HCT116 (cell line): Measurements from ENCODE around the gene M1AP. TPM values are rescaled to one million over a fixed set of nuclear protein-coding genes. Genes with fewer than 3 reads are reported as not detected.

Experiments
- ATAC-seq: fragments of 200-7000 bp; cut with Tn5 transposase; 2 replicates; pipeline ENCODE4 v1.9.1; 2020; ENCODE audit warnings: mild to moderate bottlenecking, moderate library complexity
- BruUV-seq: library from RNA; stranded (reverse); fragments of 400-500 nt; replicated peaks from 2 replicates; lab custom pipeline; 2021; lab: Mats Ljungman, UMichigan
- CTCF ChIA-PET: fragments of 300-600 bp; sonication (Branson Sonifier 250); formaldehyde crosslinking; loops from one replicate; lab custom pipeline; 2021; ENCODE audit warnings: antibody characterized with exemption; lab: Charles Lee
- POLR2A ChIA-PET: fragments of 300-600, 350-600 bp; sonication (Branson Sonifier 250); formaldehyde crosslinking; loops from one replicate; lab custom pipeline; 2021; ENCODE audit warnings: antibody characterized with exemption; lab: Charles Lee
- RAD21 ChIA-PET, 2 experiments: fragments of 300-600 bp; sonication (Branson Sonifier 250); formaldehyde crosslinking; loops; one replicate each; lab custom pipeline; 2023; ENCODE audit warnings: low total read pairs in 2 of 2; ENCODE audit not compliant: uncharacterized antibody in 2 of 2, unreplicated experiment in 2 of 2, low non-redundant PET in 1 of 2; lab: Charles Lee
- DNase-seq: peaks from one replicate; pipeline ENCODE4 v3.0.0-alpha.2; 2010; ENCODE audit warnings: low read depth, low spot score
- H2AFZ ChIP-seq: fragments of 200-600 bp; shearing (Covaris generic), sonication (generic); 2 replicates; pipeline ENCODE4 v1.6.1; 2017; ENCODE audit warnings: low read depth, mixed run types, mixed read lengths, antibody characterized with exemption, low read length; ENCODE audit not compliant: poor library complexity, severe bottlenecking
- H3K27ac ChIP-seq: 2 replicates; pipeline ENCODE4 v1.5.1; 2012; ENCODE audit warnings: low read depth, low read length
- H3K27me3 ChIP-seq: fragments of 200-600 bp; sonication (generic); 2 replicates; pipeline ENCODE4 v1.6.1; 2016; ENCODE audit warnings: mixed run types, low read length, mixed read lengths; ENCODE audit not compliant: insufficient read depth
- H3K36me3 ChIP-seq, 2 experiments: fragments of 200-500 bp in 1 of 2; fragments of 200-600 bp in 1 of 2; sonication (Bioruptor generic) in 1 of 2; sonication (generic) in 1 of 2; 2 replicates each; pipeline versions ENCODE4 v1.5.1 to v1.6.1; 2014 to 2016; ENCODE audit warnings: low read length in 2 of 2, inconsistent platforms in 1 of 2, mixed read lengths in 1 of 2, mixed run types in 1 of 2; ENCODE audit not compliant: insufficient read depth in 2 of 2, control insufficient read depth in 1 of 2
- H3K4me1 ChIP-seq, 2 experiments: fragments of 200-600 bp in 1 of 2; sonication (generic) in 1 of 2; 2 replicates each; pipeline versions ENCODE4 v1.5.1 to v1.6.1; 2012 to 2017; ENCODE audit warnings: low read length in 2 of 2, inconsistent platforms in 1 of 2, mild to moderate bottlenecking in 1 of 2, mixed read lengths in 1 of 2, mixed run types in 1 of 2, moderate library complexity in 1 of 2; ENCODE audit not compliant: insufficient read depth in 2 of 2, control insufficient read depth in 1 of 2
- H3K4me2 ChIP-seq: fragments of 200-600 bp; sonication (generic); 2 replicates; pipeline ENCODE4 v1.6.1; 2017; ENCODE audit warnings: mixed run types, low read length, mixed read lengths
- H3K4me3 ChIP-seq, 2 experiments: fragments of 200-600 bp in 1 of 2; sonication (generic) in 1 of 2; replicated peaks in 1 of 2; 2 replicates each; pipeline ENCODE4 v1.5.1; 2011 to 2016; ENCODE audit warnings: low read length in 2 of 2, control low read depth in 1 of 2, low read depth in 1 of 2, mild to moderate bottlenecking in 1 of 2, mixed read lengths in 1 of 2, mixed run types in 1 of 2
- H3K79me2 ChIP-seq: fragments of 200-600 bp; sonication (generic); 2 replicates; pipeline ENCODE4 v1.6.1; 2017; ENCODE audit warnings: mild to moderate bottlenecking, mixed run types, low read length, moderate library complexity, mixed read lengths; ENCODE audit not compliant: insufficient read depth
- H3K9ac ChIP-seq: fragments of 200-600 bp; sonication (generic); 2 replicates; pipeline ENCODE4 v1.6.1; 2016; ENCODE audit warnings: low read length, mixed read lengths
- H3K9me2 ChIP-seq: fragments of 200-600 bp; sonication (generic), shearing (Covaris generic); 2 replicates; pipeline ENCODE4 v1.6.1; 2017; ENCODE audit warnings: mixed run types, mild to moderate bottlenecking, moderate library complexity; ENCODE audit not compliant: insufficient read depth
- H3K9me3 ChIP-seq, 2 experiments: fragments of 200-500 bp in 1 of 2; fragments of 200-600 bp in 1 of 2; sonication (Bioruptor generic) in 1 of 2; sonication (generic) in 1 of 2; 2 replicates each; pipeline ENCODE4 v1.6.1; 2014 to 2017; ENCODE audit warnings: low read length in 2 of 2, mixed read lengths in 2 of 2, inconsistent platforms in 1 of 2, low read depth in 1 of 2, mild to moderate bottlenecking in 1 of 2, mixed run types in 1 of 2, moderate library complexity in 1 of 2; ENCODE audit not compliant: control insufficient read depth in 1 of 2, insufficient read depth in 1 of 2
- H4K20me1 ChIP-seq: fragments of 200-600 bp; sonication (generic), shearing (Covaris generic); 2 replicates; pipeline ENCODE4 v1.6.1; 2017; ENCODE audit warnings: mixed run types, mild to moderate bottlenecking, moderate library complexity; ENCODE audit not compliant: insufficient read depth
- EGR1 ChIP-seq: IDR thresholded peaks from 2 replicates; pipeline ENCODE4 v1.6.1; 2012; ENCODE audit warnings: low read depth
- ELF1 ChIP-seq: IDR thresholded peaks from 2 replicates; pipeline ENCODE4 v1.6.1; 2012; ENCODE audit warnings: low read depth, borderline replicate concordance
- JUND ChIP-seq: IDR thresholded peaks from 2 replicates; pipeline ENCODE4 v1.6.1; 2012
- MAX ChIP-seq: IDR thresholded peaks from 2 replicates; pipeline ENCODE4 v1.6.1; 2012
- POLR2A ChIP-seq: IDR thresholded peaks from 2 replicates; pipeline ENCODE4 v1.7.0; 2011; ENCODE audit warnings: borderline replicate concordance; ENCODE audit not compliant: insufficient read depth, insufficient read length; ENCODE audit errors: extremely low read depth
- RAD21 ChIP-seq: IDR thresholded peaks from 2 replicates; pipeline ENCODE4 v1.6.1; 2012; ENCODE audit warnings: low read depth, mild to moderate bottlenecking
- TCF7L2 ChIP-seq: IDR thresholded peaks from 2 replicates; pipeline ENCODE4 v1.7.0; 2011; ENCODE audit warnings: borderline replicate concordance, inconsistent platforms; ENCODE audit not compliant: insufficient read depth, insufficient read length; ENCODE audit errors: extremely low read depth
- YY1 ChIP-seq: IDR thresholded peaks from 2 replicates; pipeline ENCODE4 v1.6.1; 2011; ENCODE audit warnings: low read length, low read depth, moderate library complexity, mild to moderate bottlenecking; ENCODE audit not compliant: insufficient replicate concordance; ENCODE audit errors: extremely low read depth
- ZBTB33 ChIP-seq: IDR thresholded peaks from 2 replicates; pipeline ENCODE4 v1.6.1; 2011; ENCODE audit warnings: mild to moderate bottlenecking, low read length, moderate library complexity; ENCODE audit not compliant: insufficient replicate concordance; ENCODE audit errors: extremely low read depth
- ZFX ChIP-seq: fragments of 450-650 bp; IDR thresholded peaks from 2 replicates; pipeline ENCODE4 v1.6.1; 2017
- ZNF274 ChIP-seq: fragments of 200-500 bp; sonication (Bioruptor generic); IDR thresholded peaks from 2 replicates; pipeline ENCODE4 v1.6.1; 2014; ENCODE audit warnings: mild to moderate bottlenecking, low read depth, low read length, inconsistent platforms
- intact Hi-C: fragments of 100-400 bp; cut with micrococcal nuclease; formaldehyde crosslinking; loops from 2 replicates; pipeline ENCODE4 v1.10.0; 2022
- total RNA-seq: library from RNA; stranded (reverse); gene quantifications from one replicate; pipeline ENCODE4 v1.2.1, GENCODE V29; 2021; ENCODE audit not compliant: unreplicated experiment
- TF ChIP-seq, protein P1 (sequence below), 3 experiments: fragments of 200-600 bp in 1 of 3; sonication (generic) in 1 of 3; IDR thresholded peaks in 2 of 3; conservative IDR thresholded peaks in 1 of 3; 2 replicates each; pipeline ENCODE4 v1.5.1; 2012 to 2017; ENCODE audit warnings: low read depth in 2 of 3, low read length in 2 of 3, antibody characterized with exemption in 1 of 3, borderline replicate concordance in 1 of 3, control low read depth in 1 of 3, mild to moderate bottlenecking in 1 of 3, mixed read lengths in 1 of 3, mixed run types in 1 of 3, moderate library complexity in 1 of 3; ENCODE audit not compliant: insufficient read depth in 1 of 3

The M1AP gene
- total RNA-seq, 1 experiment from 2014 or later, result 28.2 TPM

GRCh38 chr2:74532222-74532621 is 115.9 kb downstream of the M1AP start:
- no peak overlapping the region for H3K9ac ChIP-seq
- intact Hi-C loops, result loop anchor here (1.0 to 5.0 kb wide), 2 partner anchors 199 to 280 kb away; no protein-coding TSS in a partner anchor
- H3K9me2 ChIP-seq, result no peaks in the 10 kb centered on the region
- H4K20me1 ChIP-seq, result no peaks in the 10 kb centered on the region
- TF ChIP-seq, protein P1, sequence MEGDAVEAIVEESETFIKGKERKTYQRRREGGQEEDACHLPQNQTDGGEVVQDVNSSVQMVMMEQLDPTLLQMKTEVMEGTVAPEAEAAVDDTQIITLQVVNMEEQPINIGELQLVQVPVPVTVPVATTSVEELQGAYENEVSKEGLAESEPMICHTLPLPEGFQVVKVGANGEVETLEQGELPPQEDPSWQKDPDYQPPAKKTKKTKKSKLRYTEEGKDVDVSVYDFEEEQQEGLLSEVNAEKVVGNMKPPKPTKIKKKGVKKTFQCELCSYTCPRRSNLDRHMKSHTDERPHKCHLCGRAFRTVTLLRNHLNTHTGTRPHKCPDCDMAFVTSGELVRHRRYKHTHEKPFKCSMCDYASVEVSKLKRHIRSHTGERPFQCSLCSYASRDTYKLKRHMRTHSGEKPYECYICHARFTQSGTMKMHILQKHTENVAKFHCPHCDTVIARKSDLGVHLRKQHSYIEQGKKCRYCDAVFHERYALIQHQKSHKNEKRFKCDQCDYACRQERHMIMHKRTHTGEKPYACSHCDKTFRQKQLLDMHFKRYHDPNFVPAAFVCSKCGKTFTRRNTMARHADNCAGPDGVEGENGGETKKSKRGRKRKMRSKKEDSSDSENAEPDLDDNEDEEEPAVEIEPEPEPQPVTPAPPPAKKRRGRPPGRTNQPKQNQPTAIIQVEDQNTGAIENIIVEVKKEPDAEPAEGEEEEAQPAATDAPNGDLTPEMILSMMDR (IDR thresholded peaks at IDR 0.05 in 2 of 3, conservative IDR thresholded peaks at IDR 0.05 in 1 of 3; ENCODE audit: borderline replicate concordance in 1 of 3, insufficient read depth in 1 of 3, low read depth in 2 of 3, low read length in 2 of 3), result peak in 2 of 3 experiments; percentile 35 to 53; a peak in 3 of 6 replicates
- TF ChIP-seq EGR1, result no peak
- H3K27me3 ChIP-seq, result no peaks in the 10 kb centered on the region
- no peak for ATAC-seq
- H2AFZ ChIP-seq, result no peak overlapping the region
- POLR2A ChIA-PET, result interaction anchor here (1.3 kb wide), 1 partner anchor 28 kb away, joined by 4 read pairs; no protein-coding TSS in a partner anchor
- CTCF ChIA-PET, result interaction anchor here (0.8 to 2.3 kb wide), 8 partner anchors 13 to 705 kb away, joined by 3 to 12 read pairs (median 6); partner anchors contain the start of genes CCDC142 and TTC31
- H3K4me2 ChIP-seq, result no peak overlapping the region
- H3K4me3 ChIP-seq, result no peak overlapping the region
- H3K27ac ChIP-seq, result no peak overlapping the region
- H3K4me1 ChIP-seq, result peaks cover 14 to 22% of the 10 kb centered on the region in 2 experiments
- no peak for DNase-seq
- H3K79me2 ChIP-seq, result peaks cover 34% of the 10 kb centered on the region
- H3K9me3 ChIP-seq, result no peaks in the 10 kb centered on the region
- H3K36me3 ChIP-seq, result peaks cover 8 to 14% of the 10 kb centered on the region in 2 experiments; a peak in 3 of 4 replicates
- no TSS peak for BruUV-seq
- RAD21 ChIA-PET, result interaction anchor here in 1 of 2 experiments (0.6 kb wide), 1 partner anchor 48 kb away, joined by 3 read pairs; no protein-coding TSS in a partner anchor

DNA sequence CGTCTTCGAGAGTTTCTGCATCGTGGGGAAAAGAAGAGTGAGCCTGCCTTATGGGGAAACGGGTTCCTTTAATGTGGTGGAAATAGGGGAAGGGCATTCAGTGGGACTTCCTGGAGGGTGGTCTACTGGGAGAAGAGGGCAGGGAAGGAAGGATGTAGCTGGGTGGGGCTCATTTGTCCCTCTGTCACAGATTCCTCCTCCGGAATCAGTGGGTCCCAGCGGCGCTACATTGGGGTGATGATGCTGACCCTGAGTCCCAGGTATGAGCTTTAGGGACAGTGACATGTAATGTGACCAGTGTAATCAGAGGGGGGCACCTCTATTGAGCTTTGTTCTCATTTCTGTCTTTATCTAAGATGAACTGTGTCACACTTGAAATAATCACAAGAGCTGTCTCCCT is 116.5 kb downstream of the M1AP start:
- no peaks in the 10 kb centered on the region for H3K27me3 ChIP-seq
- intact Hi-C loops, result loop anchor here (1.0 to 5.0 kb wide), 2 partner anchors 198 to 279 kb away; no protein-coding TSS in a partner anchor
- no peaks in the 10 kb centered on the region for H3K9me2 ChIP-seq
- peaks cover 13 to 19% of the 10 kb centered on the region in 2 experiments for H3K36me3 ChIP-seq
- H3K9me3 ChIP-seq, result no peaks in the 10 kb centered on the region
- DNase-seq, result no peak
- H3K4me2 ChIP-seq, result 0 out of 2 replicates have a peak overlapping the region, but pooled peaks have one; percentile 86
- POLR2A ChIA-PET, result interaction anchor here (1.3 kb wide), 1 partner anchor 27 kb away, joined by 4 read pairs; no protein-coding TSS in a partner anchor
- no TSS peak for BruUV-seq
- no peaks in the 10 kb centered on the region for H4K20me1 ChIP-seq
- peaks cover 14 to 27% of the 10 kb centered on the region in 2 experiments for H3K4me1 ChIP-seq
- H2AFZ ChIP-seq, result no peak overlapping the region
- RAD21 ChIA-PET, result interaction anchor here in 1 of 2 experiments (0.6 kb wide), 1 partner anchor 47 kb away, joined by 3 read pairs; no protein-coding TSS in a partner anchor
- no peak for ATAC-seq
- no peak overlapping the region for H3K27ac ChIP-seq
- H3K4me3 ChIP-seq, result no peak overlapping the region
- H3K9ac ChIP-seq, result no peak overlapping the region
- H3K79me2 ChIP-seq, result peaks cover 40% of the 10 kb centered on the region
- CTCF ChIA-PET, result interaction anchor here (0.9 to 2.3 kb wide), 7 partner anchors 13 to 705 kb away, joined by 3 to 12 read pairs (median 6); partner anchors contain the start of genes CCDC142 and TTC31
- TF ChIP-seq JUND (no peak), POLR2A (no peak), RAD21 (no peak), TCF7L2 (no peak), MAX (no peak), ZNF274 (no peak), ZFX (no peak), YY1 (no peak), ZBTB33 (no peak), ELF1 (no peak)
